ENCODE results near the gene PPP1R12B. TPM values are rescaled to one million over a fixed set of nuclear protein-coding genes. Genes with fewer than 3 reads are reported as not detected.
"Not testable (repeated sequence)": the region's sequence is repeated elsewhere in the genome, so short reads cannot be mapped to it uniquely, and the experiment has no call there.

PPP1R12B gene
- total and polyA plus RNA-seq, 2 donors (not counting 3 experiments of a cell fraction or from before 2014, with no cell fraction given), result 8.4 to 11.5 TPM

DNA sequence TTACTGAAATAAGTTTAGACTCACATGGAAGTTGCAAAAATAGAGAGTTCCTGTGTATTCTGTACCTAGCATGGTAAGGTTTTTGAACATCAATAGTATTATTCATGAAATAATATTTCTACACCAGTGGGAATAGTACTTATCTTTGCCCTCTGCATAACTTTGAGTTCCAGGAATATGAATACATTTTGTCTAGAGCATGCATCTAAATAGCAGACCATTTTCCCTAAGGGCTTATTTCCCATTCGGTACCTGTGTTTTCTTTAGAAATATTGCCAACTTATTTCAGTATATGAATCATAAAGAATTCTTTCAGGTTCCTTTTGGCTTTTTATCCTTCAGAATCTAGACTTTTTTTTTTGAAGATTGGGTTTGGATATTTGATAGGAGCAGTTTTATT is 81.6 kb downstream of the PPP1R12B start:
- intact Hi-C loops (cut with micrococcal nuclease); H3K4me2 ChIP-seq (ENCODE audit: insufficient read depth, low read length); H3K36me3 ChIP-seq (ENCODE audit: control insufficient read depth in 2 of 2, extremely low read depth in 1 of 2, insufficient read depth in 2 of 2, low read length in 2 of 2); BruUV-seq (replicated peaks); H2AFZ ChIP-seq (ENCODE audit: low read depth, low read length); H3K27me3 ChIP-seq (ENCODE audit: control insufficient read depth in 2 of 2, insufficient read depth in 2 of 2, low read length in 2 of 2); H3K27ac ChIP-seq (ENCODE audit: insufficient read depth, low read depth, low read length); dilution Hi-C loops (cut with MboI; ENCODE audit: extremely low pct_ligation_motif_present, low sequenced_read_pairs); H3K9me3 ChIP-seq (replicated peaks; ENCODE audit: control insufficient read depth, insufficient read depth, low read length); FAIRE-seq; H3K9me1 ChIP-seq (replicated peaks; ENCODE audit: control insufficient read depth, extremely low read depth, insufficient read depth, low read length); H3K4me3 ChIP-seq (replicated peaks in 1 of 3; ENCODE audit: insufficient read depth in 1 of 3, low read depth in 1 of 3, low read length in 3 of 3); POLR2A ChIA-PET; H3K9ac ChIP-seq (replicated peaks; ENCODE audit: extremely low read depth, insufficient read depth, low read length); H3K79me2 ChIP-seq (ENCODE audit: control insufficient read depth, insufficient read depth, low read length); H4K20me1 ChIP-seq (replicated peaks; ENCODE audit: control insufficient read depth, extremely low read depth, insufficient read depth, low read length); DNase-seq (ENCODE audit: low read depth, low spot score); CTCF ChIA-PET; H3K4me1 ChIP-seq (ENCODE audit: control insufficient read depth, extremely low read depth, insufficient read depth, low read length): not testable (repeated sequence)

DNA sequence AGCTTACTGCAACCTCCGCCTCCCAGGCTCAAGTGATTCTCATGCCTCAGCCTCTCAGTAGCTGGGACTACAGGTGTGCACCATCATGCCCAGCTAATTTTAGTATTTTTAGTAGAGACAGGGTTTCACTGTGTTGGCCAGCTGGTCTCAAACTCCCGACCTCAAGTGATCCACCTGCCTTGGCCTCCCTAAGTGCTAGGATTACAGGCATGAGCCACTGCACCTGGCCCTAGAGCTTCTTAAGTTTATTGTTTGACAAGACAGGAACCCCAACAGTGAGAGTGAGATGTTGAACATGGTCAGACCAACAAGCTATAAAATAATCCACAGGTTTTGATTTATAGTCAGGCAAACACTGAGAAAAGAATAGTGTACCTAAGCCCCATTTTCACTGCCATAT is 83.8 kb downstream of the PPP1R12B start:
- H3K4me2 ChIP-seq (ENCODE audit: insufficient read depth, low read length); H4K20me1 ChIP-seq (replicated peaks; ENCODE audit: control insufficient read depth, extremely low read depth, insufficient read depth, low read length); H3K9ac ChIP-seq (replicated peaks; ENCODE audit: extremely low read depth, insufficient read depth, low read length); H3K9me3 ChIP-seq (replicated peaks; ENCODE audit: control insufficient read depth, insufficient read depth, low read length); dilution Hi-C loops (cut with MboI; ENCODE audit: extremely low pct_ligation_motif_present, low sequenced_read_pairs); H3K27me3 ChIP-seq (ENCODE audit: control insufficient read depth in 2 of 2, insufficient read depth in 2 of 2, low read length in 2 of 2); intact Hi-C loops (cut with micrococcal nuclease); DNase-seq (ENCODE audit: low read depth, low spot score); H3K79me2 ChIP-seq (ENCODE audit: control insufficient read depth, insufficient read depth, low read length); H3K27ac ChIP-seq (ENCODE audit: insufficient read depth, low read depth, low read length); H3K9me1 ChIP-seq (replicated peaks; ENCODE audit: control insufficient read depth, extremely low read depth, insufficient read depth, low read length); FAIRE-seq; H3K4me3 ChIP-seq (replicated peaks in 1 of 3; ENCODE audit: insufficient read depth in 1 of 3, low read depth in 1 of 3, low read length in 3 of 3); H3K4me1 ChIP-seq (ENCODE audit: control insufficient read depth, extremely low read depth, insufficient read depth, low read length); H3K36me3 ChIP-seq (ENCODE audit: control insufficient read depth in 2 of 2, extremely low read depth in 1 of 2, insufficient read depth in 2 of 2, low read length in 2 of 2); BruUV-seq (replicated peaks); H2AFZ ChIP-seq (ENCODE audit: low read depth, low read length); CTCF ChIA-PET; POLR2A ChIA-PET: not testable (repeated sequence)
